Mesendoderm (in vitro differentiated cells): ENCODE results near the gene XCR1.
"Not testable (repeated sequence)": the region's sequence is repeated elsewhere in the genome, so short reads cannot be mapped to it uniquely, and the experiment has no call there.

Experiments
- DNase-seq: peaks from one replicate; pipeline ENCODE4 v3.0.0; 2013
- H2AK5ac ChIP-seq: 2 replicates; pipeline ENCODE4 v1.6.1; 2013; ENCODE audit warnings: low read length, inconsistent platforms
- H2BK120ac ChIP-seq: 2 replicates; pipeline ENCODE4 v1.6.1; 2013; ENCODE audit warnings: low read depth, mild to moderate bottlenecking, low read length, moderate library complexity, mixed read lengths
- H2BK15ac ChIP-seq: replicated peaks from 2 replicates; pipeline ENCODE4 v1.6.1; 2013; ENCODE audit warnings: low read depth, mild to moderate bottlenecking, moderate library complexity
- H2BK5ac ChIP-seq: 2 replicates; pipeline ENCODE4 v1.6.1; 2013; ENCODE audit warnings: low read length, inconsistent platforms
- H3K18ac ChIP-seq: 2 replicates; pipeline ENCODE4 v1.6.1; 2013; ENCODE audit warnings: mild to moderate bottlenecking, low read length, mixed read lengths
- H3K23ac ChIP-seq: one replicate; pipeline ENCODE4 v1.6.1; 2013; ENCODE audit warnings: low read length
- H3K27ac ChIP-seq: 2 replicates; pipeline ENCODE4 v1.5.1; 2013; ENCODE audit warnings: low read depth, mild to moderate bottlenecking, inconsistent platforms, low read length, moderate library complexity
- H3K27me3 ChIP-seq: 2 replicates; pipeline ENCODE4 v1.6.1; 2013; ENCODE audit warnings: low read length, control low read depth, mild to moderate bottlenecking, inconsistent platforms; ENCODE audit not compliant: insufficient read depth, poor library complexity
- H3K36me3 ChIP-seq: 2 replicates; pipeline ENCODE4 v1.6.1; 2013; ENCODE audit warnings: low read length, inconsistent platforms; ENCODE audit not compliant: control insufficient read depth, insufficient read depth
- H3K4ac ChIP-seq: one replicate; pipeline ENCODE4 v1.6.1; 2013; ENCODE audit warnings: low read depth, mild to moderate bottlenecking, low read length, moderate library complexity
- H3K4me1 ChIP-seq: 2 replicates; pipeline ENCODE4 v1.6.1; 2013; ENCODE audit warnings: low read depth, low read length, inconsistent platforms; ENCODE audit not compliant: control insufficient read depth
- H3K4me2 ChIP-seq: 2 replicates; pipeline ENCODE4 v1.6.1; 2013; ENCODE audit warnings: low read length
- H3K4me3 ChIP-seq: 2 replicates; pipeline ENCODE4 v1.5.1; 2013; ENCODE audit warnings: mild to moderate bottlenecking, low read length
- H3K56ac ChIP-seq: one replicate; pipeline ENCODE4 v1.6.1; 2013; ENCODE audit warnings: low read length
- H3K79me1 ChIP-seq: 2 replicates; pipeline ENCODE4 v1.6.1; 2013; ENCODE audit warnings: low read length, inconsistent platforms
- H3K79me2 ChIP-seq: 2 replicates; pipeline ENCODE4 v1.6.1; 2013; ENCODE audit warnings: mild to moderate bottlenecking, low read length; ENCODE audit not compliant: control insufficient read depth, insufficient read depth
- H3K9ac ChIP-seq: 2 replicates; pipeline ENCODE4 v1.6.1; 2013; ENCODE audit warnings: low read length, inconsistent platforms
- H4K5ac ChIP-seq: one replicate; pipeline ENCODE4 v1.6.1; 2013; ENCODE audit warnings: low read length
- H4K8ac ChIP-seq: one replicate; pipeline ENCODE4 v1.6.1; 2013; ENCODE audit warnings: low read depth, mild to moderate bottlenecking, control low read depth, low read length, moderate library complexity
- WGBS: extraction: QIAGEN DNeasy Blood & Tissue Kit; methylation state at CpG from one replicate; pipeline ENCODE4 v1.1.7; 2013; ENCODE audit warnings: low lambda C conversion rate, missing lambda C conversion rate; ENCODE audit not compliant: insufficient coverage; ENCODE audit errors: extremely low coverage; 5-methylcytosine and 5-hydroxymethylcytosine counted together

XCR1 gene

DNA sequence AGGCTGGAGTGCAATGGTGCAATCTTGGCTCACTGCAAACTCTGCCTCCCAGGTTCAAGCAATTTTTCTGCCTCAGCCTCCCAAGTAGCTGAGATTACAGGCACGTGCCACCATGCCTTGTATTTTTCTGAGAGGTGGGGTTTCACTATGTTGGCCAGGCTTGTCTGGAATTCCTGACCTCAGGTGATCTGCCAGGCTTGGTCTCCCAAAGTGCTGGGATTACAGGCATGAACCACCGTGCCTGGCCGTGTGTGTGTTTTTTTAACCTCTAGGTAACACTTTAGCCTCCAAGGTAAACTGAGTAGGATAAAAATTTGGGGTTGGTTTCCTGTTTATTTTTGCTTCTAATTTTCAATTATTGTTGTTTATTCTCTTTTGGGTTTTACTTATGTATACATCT lies 10.8 kb upstream of the XCR1 start:
- H3K4me3 ChIP-seq, H4K8ac ChIP-seq, H3K27me3 ChIP-seq, H3K56ac ChIP-seq, H4K5ac ChIP-seq, H3K9ac ChIP-seq, H2BK120ac ChIP-seq, H3K27ac ChIP-seq, H3K36me3 ChIP-seq, H2BK15ac ChIP-seq, H3K18ac ChIP-seq, H3K4me1 ChIP-seq, H3K23ac ChIP-seq, H2AK5ac ChIP-seq, H2BK5ac ChIP-seq, H3K4me2 ChIP-seq, H3K4ac ChIP-seq, H3K79me1 ChIP-seq, DNase-seq, H3K79me2 ChIP-seq: not testable (repeated sequence)
- WGBS: no CpG with 5 or more reads among the region's 3 CpGs

DNA sequence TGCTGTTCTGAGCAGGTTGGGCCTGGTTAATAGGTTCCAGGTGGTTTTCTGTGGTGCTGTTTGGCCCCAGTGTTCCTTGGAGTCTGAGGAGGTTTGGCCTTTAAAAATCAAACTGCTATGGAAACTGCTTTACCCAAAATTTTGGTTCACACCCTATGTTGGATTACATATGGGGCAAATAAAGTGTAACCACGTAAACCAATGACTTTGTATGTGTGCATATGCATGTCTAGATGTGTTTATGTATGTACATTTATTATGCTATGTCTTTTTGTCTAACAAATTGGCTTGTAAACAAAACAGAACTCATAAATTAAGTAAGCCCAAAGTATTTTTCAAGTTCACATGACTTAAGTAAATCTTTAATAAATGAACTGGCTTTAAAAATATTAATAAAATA lies 8.9 kb upstream of the XCR1 start:
- Histone ChIP-seq H3K27me3 (no peaks in the 10 kb centered on the region), H3K23ac (no peak overlapping the region), H4K5ac (no peak overlapping the region), H3K4me3 (no peak overlapping the region), H2BK120ac (no peak overlapping the region), H3K4me2 (no peak overlapping the region), H3K4ac (no peak overlapping the region), H3K79me2 (no peaks in the 10 kb centered on the region), H3K4me1 (no peaks in the 10 kb centered on the region), H3K9ac (no peak overlapping the region), H2BK15ac (no peak overlapping the region), H2AK5ac (no peak overlapping the region), H3K36me3 (no peaks in the 10 kb centered on the region), H2BK5ac (no peak overlapping the region), H4K8ac (no peak overlapping the region), H3K79me1 (no peaks in the 10 kb centered on the region), H3K56ac (no peak overlapping the region), H3K18ac (no peak overlapping the region), H3K27ac (no peak overlapping the region)
- no peak for DNase-seq
- no CpG with 5 or more reads among the region's 1 CpG for WGBS

DNA sequence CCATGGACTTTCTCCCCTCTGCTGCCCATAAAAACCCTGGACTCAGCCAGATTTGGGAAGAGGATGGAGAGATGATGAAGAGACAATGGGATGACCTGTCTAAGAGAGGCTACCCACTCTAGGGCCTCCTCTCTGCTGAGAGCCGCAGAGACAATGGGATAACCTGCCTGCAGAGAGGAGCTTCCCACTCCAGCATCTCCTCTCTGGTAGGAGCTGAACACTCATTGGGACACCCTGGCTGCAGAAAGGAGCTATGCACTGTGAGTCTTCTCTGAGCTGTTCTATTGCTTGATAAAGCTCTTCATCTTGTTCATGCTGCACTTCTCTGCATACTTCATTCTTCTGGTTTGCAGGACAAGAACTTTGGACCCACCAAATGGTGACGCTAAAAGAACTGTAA lies 4.5 kb upstream of the XCR1 start:
- Histone ChIP-seq H3K18ac (no peak overlapping the region), H3K9ac (no peak overlapping the region), H4K5ac (no peak overlapping the region), H3K4me3 (no peak overlapping the region), H3K56ac (no peak overlapping the region), H3K4me1 (no peaks in the 10 kb centered on the region), H4K8ac (no peak overlapping the region), H3K79me2 (no peaks in the 10 kb centered on the region), H3K23ac (no peak overlapping the region), H2AK5ac (no peak overlapping the region), H2BK120ac (no peak overlapping the region), H3K36me3 (no peaks in the 10 kb centered on the region), H3K27me3 (no peaks in the 10 kb centered on the region), H3K27ac (no peak overlapping the region), H3K4ac (no peak overlapping the region), H2BK15ac (no peak overlapping the region), H2BK5ac (no peak overlapping the region), H3K79me1 (no peaks in the 10 kb centered on the region), H3K4me2 (no peak overlapping the region)
- DNase-seq: no peak
- WGBS: no CpG with 5 or more reads among the region's 2 CpGs

DNA sequence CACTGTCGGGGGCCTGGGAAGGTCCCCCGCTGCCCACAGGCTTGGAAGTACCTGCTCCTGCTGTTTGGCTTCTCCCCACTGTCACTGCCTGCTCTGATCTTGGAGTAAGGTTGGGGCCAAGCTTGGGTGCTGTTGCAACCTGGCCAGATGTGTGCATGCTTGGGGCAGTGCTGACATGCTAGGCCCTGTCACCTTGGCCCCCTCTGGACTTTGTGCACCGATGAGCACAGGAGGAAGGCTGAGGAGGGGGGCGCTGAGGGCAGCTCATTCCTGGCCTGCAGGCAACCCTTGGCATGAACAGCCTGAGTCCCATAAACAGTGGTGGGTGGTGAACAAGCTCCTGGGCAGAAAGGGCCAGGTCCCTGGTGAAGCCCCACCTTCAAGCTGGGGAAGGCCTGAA lies 4.0 kb upstream of the XCR1 start:
- H3K9ac ChIP-seq: no peak overlapping the region
- no peaks in the 10 kb centered on the region for H3K27me3 ChIP-seq
- H3K23ac ChIP-seq: no peak overlapping the region
- no peaks in the 10 kb centered on the region for H3K36me3 ChIP-seq
- no peak overlapping the region for H2BK120ac ChIP-seq
- H4K5ac ChIP-seq: no peak overlapping the region
- H3K18ac ChIP-seq: no peak overlapping the region
- no peak overlapping the region for H3K27ac ChIP-seq
- no peaks in the 10 kb centered on the region for H3K79me1 ChIP-seq
- no peak overlapping the region for H2BK15ac ChIP-seq
- no peaks in the 10 kb centered on the region for H3K79me2 ChIP-seq
- H3K4ac ChIP-seq: no peak overlapping the region
- H3K4me2 ChIP-seq: no peak overlapping the region
- H2BK5ac ChIP-seq: no peak overlapping the region
- no peak overlapping the region for H4K8ac ChIP-seq
- H3K56ac ChIP-seq: no peak overlapping the region
- no peak overlapping the region for H3K4me3 ChIP-seq
- no peak overlapping the region for H2AK5ac ChIP-seq
- no CpG with 5 or more reads among the region's 4 CpGs for WGBS
- H3K4me1 ChIP-seq: no peaks in the 10 kb centered on the region
- DNase-seq: no peak

DNA sequence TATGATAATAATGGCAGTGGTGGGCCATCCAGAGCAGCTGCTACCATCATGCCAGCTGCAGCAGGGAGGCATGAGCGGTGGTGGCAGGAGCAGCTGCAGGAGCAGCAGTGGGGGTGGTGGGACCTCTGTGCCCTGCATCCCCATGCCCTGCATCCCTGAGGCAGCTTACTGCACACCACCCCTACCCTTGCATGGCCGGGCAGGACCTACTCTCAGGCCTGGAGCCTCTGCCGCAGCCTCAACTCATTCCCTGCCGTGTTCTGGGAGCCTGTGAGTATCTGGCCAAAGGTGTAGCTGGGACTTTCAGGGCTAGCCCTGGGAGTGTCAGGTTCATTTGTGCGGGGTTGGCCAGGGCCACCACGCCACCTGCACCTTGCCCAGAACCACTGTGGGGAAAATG lies 3.3 kb upstream of the XCR1 start:
- whole genome bisulfite sequencing: no CpG with 5 or more reads among the region's 6 CpGs
- H3K36me3 ChIP-seq: no peaks in the 10 kb centered on the region
- no peak overlapping the region for H3K56ac ChIP-seq
- no peaks in the 10 kb centered on the region for H3K79me2 ChIP-seq
- no peaks in the 10 kb centered on the region for H3K79me1 ChIP-seq
- no peak overlapping the region for H4K8ac ChIP-seq
- DNase-seq: no peak
- H4K5ac ChIP-seq: no peak overlapping the region
- no peak overlapping the region for H3K4me2 ChIP-seq
- H2BK120ac ChIP-seq: no peak overlapping the region
- no peaks in the 10 kb centered on the region for H3K4me1 ChIP-seq
- H3K27ac ChIP-seq: no peak overlapping the region
- H2AK5ac ChIP-seq: no peak overlapping the region
- H3K9ac ChIP-seq: no peak overlapping the region
- H2BK15ac ChIP-seq: no peak overlapping the region
- H3K27me3 ChIP-seq: no peaks in the 10 kb centered on the region
- H3K4ac ChIP-seq: no peak overlapping the region
- no peak overlapping the region for H2BK5ac ChIP-seq
- H3K23ac ChIP-seq: no peak overlapping the region
- no peak overlapping the region for H3K18ac ChIP-seq
- H3K4me3 ChIP-seq: no peak overlapping the region

DNA sequence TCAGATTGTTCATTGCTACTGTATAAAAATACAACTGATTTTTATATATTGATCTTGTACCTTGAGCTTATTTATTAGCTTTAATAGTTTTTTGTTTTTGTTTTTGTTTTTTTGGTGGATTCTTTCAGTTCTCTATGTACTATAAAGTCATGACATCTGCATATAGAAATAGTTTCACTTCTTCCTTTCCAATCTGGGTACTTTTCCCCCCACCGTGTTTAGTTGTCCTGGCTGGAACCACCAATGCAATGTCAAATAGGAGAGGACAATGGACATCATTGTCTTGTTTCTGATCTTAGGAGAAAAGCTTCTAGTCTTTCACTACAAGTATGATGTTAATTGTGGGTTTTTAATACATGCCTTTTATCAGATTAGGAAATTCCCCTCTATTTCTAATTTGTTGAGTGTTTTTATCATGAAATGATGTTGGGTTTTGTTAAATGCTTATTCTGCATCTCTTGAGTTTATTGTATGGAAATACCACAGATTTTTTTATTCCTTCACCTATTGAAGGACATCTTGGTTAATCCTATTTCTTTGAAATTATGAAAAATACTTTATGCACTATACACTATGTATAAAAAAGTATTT lies 2.8 kb upstream of the XCR1 start:
- no CpG with 5 or more reads among the region's 1 CpG for WGBS
- no peak overlapping the region for H3K56ac ChIP-seq

More for the DNA sequence above, 2.8 kb upstream of the XCR1 start:
- H3K27ac ChIP-seq: no peak overlapping the region
- no peak overlapping the region for H2BK5ac ChIP-seq
- H3K4me3 ChIP-seq: no peak overlapping the region
- H3K36me3 ChIP-seq: no peaks in the 10 kb centered on the region
- H3K23ac ChIP-seq: no peak overlapping the region
- no peaks in the 10 kb centered on the region for H3K27me3 ChIP-seq
- H3K9ac ChIP-seq: no peak overlapping the region
- H3K18ac ChIP-seq: no peak overlapping the region
- H3K79me1 ChIP-seq: no peaks in the 10 kb centered on the region
- no peaks in the 10 kb centered on the region for H3K4me1 ChIP-seq
- H3K4me2 ChIP-seq: no peak overlapping the region
- no peak overlapping the region for H4K5ac ChIP-seq
- no peak overlapping the region for H2BK120ac ChIP-seq
- no peaks in the 10 kb centered on the region for H3K79me2 ChIP-seq
- no peak overlapping the region for H4K8ac ChIP-seq
- no peak overlapping the region for H2BK15ac ChIP-seq
- H2AK5ac ChIP-seq: no peak overlapping the region
- DNase-seq: no peak
- no peak overlapping the region for H3K4ac ChIP-seq
